T-helper 9 cell (primary cell): ENCODE results near the gene URI1.
"Not testable (repeated sequence)": the region's sequence is repeated elsewhere in the genome, so short reads cannot be mapped to it uniquely, and the experiment has no call there.

Source experiments
- DNase-seq: peaks from one replicate; pipeline ENCODE4 v3.0.0-alpha.2; 2020
- total RNA-seq, 2 donors: gene quantifications; one replicate each; lab custom pipeline; 2026; lab: John Stamatoyannopoulos, UW

The URI1 gene, protein sequence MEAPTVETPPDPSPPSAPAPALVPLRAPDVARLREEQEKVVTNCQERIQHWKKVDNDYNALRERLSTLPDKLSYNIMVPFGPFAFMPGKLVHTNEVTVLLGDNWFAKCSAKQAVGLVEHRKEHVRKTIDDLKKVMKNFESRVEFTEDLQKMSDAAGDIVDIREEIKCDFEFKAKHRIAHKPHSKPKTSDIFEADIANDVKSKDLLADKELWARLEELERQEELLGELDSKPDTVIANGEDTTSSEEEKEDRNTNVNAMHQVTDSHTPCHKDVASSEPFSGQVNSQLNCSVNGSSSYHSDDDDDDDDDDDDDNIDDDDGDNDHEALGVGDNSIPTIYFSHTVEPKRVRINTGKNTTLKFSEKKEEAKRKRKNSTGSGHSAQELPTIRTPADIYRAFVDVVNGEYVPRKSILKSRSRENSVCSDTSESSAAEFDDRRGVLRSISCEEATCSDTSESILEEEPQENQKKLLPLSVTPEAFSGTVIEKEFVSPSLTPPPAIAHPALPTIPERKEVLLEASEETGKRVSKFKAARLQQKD
- 116 to 144 reads per million in 2 donors for total RNA-seq

DNA sequence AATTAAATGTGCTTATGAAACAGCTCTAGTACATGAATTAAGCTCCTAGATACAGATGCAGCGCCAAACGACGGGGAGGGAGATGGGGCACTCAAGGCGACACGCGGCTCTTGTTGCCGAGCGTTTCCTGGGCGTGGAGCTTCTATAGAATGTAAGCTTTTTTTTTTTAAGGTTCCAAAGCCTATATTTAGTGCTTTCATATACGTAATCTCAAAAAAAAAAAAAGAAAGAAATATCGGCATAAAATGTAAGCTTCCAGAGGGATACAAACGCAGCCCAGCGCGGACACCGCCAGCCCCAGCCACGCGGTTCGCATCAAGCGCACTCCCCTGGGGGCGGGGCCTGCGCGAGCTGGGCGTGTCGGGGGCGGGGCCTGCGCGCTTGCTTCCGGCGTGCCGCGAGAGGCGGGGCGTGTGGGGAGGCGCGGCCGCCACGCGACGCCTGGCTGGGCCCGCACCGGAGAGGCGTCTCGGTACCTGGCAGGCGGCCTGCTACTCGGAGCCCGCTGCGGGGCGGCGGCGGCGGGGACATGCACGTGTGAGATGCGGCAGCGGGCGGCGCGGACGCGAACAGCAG, at the start of gene URI1:
Gene URI1 (plus strand): TSS at position 412 of the 576 bp plus-strand sequence. CDS start 309 bp downstream, outside the sequence.
- DNase-seq: peak; percentile 96

GRCh38 chr19:29893606-29894284, 48.3 kb upstream of the URI1 start:
- DNase-seq: no peak

- no peak for DNase-seq
Measured at GRCh38 chr19:29896802-29897201, 45.2 kb upstream of the URI1 start.

GRCh38 chr19:29897466-29897865, 44.6 kb upstream of the URI1 start:
- DNase-seq: no peak

GRCh38 chr19:29904017-29904416, 38.0 kb upstream of the URI1 start:
- DNase-seq: no peak

DNA sequence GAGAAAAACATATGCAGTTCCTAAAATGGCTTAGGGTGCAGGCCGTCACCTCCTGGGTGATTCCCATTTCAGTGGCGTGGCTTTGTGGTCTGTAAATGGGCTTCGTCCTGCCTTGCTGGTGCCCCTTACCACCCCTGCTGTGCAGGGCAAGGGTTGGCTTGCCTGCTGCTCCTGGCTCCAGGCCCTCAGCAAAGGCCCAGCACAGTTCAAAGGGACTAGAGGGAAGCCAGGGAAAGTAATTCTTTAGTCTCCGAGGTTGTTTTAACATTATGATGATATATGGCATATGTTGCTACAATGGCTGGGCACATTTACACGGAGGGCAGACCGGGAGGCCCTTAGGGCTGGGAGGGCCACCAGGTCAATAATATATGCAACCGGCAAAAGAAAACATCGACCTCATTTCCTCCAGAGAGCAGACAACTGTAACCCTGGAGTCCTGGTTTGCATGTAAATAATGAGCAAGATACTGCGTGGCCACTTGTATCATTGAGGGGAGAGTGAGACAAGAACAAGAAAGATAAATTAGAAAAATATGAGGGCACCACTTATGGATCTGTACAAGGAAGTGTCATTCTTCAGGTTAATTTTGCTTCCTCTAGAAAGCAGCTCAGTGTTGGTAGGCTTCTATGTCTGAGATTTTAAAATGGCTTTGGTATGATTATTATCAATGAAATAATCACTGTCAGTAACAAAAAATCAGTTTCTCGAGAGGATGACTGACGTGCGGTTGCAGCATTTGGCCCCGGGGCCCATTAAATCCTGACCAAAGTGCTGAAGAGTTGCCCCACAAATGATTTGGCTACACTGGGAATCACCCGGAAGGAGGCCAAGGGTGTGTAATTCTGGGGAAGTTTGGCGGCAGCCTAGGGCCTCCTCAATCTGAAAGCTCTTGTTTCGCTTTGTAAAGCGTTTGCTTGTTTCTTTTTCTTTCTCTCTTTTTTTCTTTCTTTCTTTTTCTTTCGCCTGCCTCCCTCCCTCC, 32.8 kb upstream of the URI1 start:
- DNase-seq: no peak

DNA sequence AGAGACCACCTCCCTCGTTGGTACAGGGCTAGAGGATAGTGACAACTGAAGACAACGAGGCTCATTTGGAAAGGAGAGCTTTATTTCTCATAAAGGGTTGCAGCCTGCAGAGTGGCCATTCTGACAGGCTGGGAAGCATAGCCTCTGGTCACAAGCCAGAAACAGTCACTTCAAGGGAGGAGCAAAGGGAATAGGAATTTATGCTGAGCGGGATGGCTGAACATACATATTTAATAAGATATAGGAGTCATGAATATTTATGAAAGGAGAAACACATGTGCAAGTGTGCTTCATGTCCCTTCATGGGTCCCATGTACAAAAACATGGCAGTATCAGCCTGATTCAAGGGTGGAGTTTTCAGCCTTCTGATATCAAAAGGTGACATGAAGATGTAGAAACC, 27.1 kb upstream of the URI1 start:
- DNase-seq: no peak

DNA sequence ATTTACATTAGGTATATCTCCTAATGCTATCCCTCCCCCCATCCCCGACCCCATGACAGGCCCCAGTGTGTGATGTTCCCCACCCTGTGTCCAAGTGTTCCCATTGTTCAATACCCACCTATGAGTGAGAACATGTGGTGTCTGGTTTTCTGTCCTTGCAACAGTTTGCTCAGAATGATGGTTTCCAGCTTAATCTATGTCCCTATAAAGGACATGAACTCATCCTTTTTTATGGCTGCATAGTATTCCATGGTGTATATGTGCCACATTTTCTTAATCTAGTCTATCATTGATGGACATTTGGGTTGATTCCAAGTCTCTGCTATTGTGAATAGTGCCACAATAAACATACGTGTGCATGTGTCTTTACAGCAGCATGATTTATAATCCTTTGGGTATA, 26.2 kb upstream of the URI1 start:
- DNase-seq: not testable (repeated sequence)

- DNase-seq: no peak
Measured at GRCh38 chr19:29917911-29918310, 24.1 kb upstream of the URI1 start.

- no peak for DNase-seq
Measured at GRCh38 chr19:29918891-29919290, 23.1 kb upstream of the URI1 start.

DNA sequence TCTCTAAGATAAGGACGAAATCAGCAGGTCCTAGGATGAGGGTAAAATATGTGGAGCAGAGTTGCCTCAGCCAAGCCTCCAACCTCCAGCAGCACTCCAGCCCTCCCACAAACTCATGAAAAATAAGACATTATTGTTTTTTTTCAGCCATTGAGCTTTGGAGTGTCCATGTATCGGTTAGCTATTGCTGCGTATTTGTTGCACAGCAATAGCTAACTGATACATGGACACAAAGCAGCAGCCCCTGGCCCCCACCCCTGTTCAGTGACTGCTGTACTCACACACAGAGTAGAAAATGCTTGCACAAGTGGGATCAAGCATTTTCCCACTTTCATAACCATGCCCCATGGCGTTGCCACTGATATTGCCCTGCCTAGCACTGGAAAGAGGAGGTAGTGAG, 19.1 kb upstream of the URI1 start:
- DNase-seq: no peak

GRCh38 chr19:29923653-29924052, 18.4 kb upstream of the URI1 start:
- no peak for DNase-seq

DNA sequence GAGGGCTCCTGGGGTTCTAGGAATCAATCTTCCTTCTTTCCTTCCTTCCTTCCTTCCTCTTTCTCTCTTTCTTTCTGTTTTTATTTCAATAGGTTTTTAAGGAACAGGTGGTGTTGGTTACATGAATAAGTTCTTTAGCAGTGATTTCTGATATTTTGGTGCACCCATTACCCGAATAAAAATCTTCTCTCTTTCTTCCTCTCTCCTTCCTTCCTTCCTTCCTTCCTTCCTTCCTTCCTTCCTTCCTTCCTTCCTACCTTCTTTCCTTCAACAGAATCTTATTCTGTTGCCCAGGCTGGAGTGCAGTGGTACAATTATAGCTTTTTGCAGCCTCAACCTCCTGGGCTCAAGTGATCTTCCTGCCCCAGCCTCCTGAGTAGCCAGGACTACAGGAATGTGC, 16.0 kb upstream of the URI1 start:
- DNase-seq: no peak

DNA sequence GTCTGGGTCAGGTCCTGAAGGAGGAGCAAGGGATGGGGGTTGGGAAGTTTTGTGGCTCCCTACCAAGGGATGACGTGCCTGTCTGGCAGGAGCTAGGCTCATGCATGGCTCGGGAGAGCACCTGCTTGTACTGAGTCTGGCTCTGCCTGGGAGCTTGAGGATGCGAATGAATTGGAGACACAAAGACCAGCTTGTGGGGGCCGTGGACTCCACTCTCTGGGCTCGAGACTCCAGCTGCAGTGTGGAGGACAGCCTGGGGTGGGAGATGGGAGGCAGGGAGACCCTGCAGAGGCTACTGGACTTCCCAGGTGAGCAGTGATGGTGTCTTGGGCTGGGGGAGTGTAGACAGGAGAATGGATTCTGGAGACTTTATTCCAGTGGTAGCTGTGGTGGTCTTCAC, 15.2 kb upstream of the URI1 start:
- DNase-seq: no peak

GRCh38 chr19:29927944-29928625, 14.0 kb upstream of the URI1 start:
- DNase-seq: no peak

DNA sequence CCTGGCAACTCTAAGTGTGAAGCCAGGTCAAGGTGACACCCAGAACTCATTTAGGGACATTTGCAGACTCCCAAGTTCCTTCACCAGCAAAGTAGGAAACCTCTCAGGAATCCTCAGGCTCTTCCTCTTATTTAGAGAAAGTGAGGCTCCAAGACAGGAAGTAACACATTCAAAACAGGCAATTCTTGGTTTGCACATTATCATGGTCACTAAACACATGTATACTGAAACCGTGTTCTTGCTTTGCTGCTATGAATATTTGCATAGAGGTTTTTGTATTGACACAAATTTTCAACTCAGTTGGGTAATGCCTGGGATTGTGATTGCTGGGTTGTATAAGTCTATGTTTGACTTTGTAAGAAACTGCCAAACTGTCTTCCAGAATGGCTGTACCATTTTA, 13.2 kb upstream of the URI1 start:
- no peak for DNase-seq

DNA sequence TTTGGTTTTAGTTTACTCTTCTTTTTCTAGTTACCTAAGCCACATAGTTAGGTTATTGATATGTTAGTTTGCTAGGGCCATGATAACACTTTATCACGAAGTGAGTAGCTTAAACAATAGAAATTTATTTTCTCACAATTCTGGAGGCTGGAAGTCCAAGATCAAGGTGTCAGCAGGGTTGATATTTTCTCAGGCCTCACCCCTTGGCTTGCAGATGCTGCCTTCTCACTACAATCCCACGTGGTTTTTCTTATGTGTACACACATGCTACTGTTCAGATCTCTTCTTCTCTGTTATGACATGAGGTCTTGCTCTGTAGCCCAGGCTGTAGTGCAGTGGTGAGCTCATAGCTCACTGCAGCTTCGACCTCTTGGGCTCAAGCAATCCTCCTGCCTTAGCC, 7.8 kb upstream of the URI1 start:
- no peak for DNase-seq

DNA sequence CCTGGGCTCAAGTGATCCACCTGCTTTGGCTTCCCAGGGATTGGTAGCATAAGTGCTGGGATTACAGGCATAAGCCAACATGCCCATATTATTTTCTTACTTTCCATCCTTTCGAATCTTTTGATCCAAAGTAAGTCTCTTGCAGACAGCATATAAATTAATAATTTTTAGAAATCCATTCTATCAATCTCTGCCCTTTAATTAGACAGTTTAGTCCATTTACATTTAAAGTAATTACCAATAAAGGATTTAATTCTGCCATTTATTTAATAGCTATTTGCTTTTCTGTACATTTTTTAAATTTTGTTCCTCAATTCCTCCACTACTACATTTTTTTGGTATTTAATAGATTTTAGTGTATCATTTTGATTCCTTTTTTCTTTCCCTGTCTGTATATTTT, 7.3 kb upstream of the URI1 start:
- DNase-seq: no peak

GRCh38 chr19:29936409-29936808, 5.6 kb upstream of the URI1 start:
- no peak for DNase-seq

DNA sequence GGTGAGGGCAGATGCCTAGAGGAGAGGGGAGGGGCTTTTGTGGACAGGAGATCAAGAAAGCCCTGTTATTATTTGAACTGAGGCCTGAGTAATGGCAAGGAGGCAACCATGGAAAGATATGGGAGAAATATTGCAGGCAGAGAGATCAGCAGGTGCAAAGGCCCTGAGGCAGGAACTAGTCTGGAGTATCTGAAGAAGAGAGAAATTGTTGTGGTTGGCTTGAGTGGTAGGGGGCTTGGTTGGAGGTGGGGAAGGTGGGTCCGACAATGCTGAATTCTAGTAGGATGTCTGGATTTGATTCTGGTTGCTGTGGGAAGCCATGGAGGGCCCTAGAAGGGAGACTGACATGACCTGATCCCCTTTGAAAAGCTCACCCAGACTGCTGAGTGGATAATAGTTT, 2.4 kb upstream of the URI1 start:
- no peak for DNase-seq

DNA sequence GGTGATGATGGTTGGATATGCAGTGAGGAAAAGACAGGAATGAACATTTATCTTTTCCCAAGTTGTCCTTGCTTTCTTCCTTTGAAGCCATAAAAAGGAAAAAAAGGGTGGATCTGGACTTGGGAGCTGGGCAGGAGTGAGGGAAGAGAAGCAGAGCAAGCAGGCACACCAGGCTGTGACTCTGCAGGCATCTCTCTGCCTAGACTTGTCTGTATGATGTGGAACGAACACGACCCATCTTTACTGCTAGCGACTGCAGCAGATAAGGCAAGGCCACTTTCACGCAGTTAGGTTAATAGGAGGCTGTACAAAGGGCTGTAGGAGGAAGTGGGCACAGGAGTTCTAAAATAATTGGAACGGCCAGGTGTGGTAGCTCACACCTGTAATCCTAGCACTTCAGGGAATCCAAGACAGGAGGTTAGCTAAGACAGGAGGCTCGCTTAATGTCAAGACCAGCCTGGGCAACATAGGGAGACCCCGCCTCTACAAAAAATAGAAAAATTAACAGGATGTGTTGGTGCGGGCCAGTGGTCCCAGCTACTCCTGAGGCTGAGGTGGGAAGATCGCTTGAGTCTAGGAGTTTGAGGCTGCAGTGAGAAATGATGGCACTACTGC, 961 bp upstream of the URI1 start:
- no peak for DNase-seq
